ENCODE measurements around the gene NDUFA8. TPM values are rescaled to one million over a fixed set of nuclear protein-coding genes. Genes with fewer than 3 reads are reported as not detected.

The NDUFA8 gene
- total RNA-seq, 2 donors from 2014 or later: 32.3 to 42.0 TPM

- Mint-ChIP-seq H3K4me3 (no peak overlapping the region), H3K4me1 (ENCODE audit: low read depth) (no peaks in the 10 kb centered on the region), H3K9me3 (no peaks in the 10 kb centered on the region), H3K27ac (no peak overlapping the region), H3K36me3 (ENCODE audit: insufficient read depth in 2 of 2) (no peaks in the 10 kb centered on the region), H3K27me3 (ENCODE audit: low read depth) (peaks cover 14% of the 10 kb centered on the region)
- ATAC-seq (replicated peaks in 1 of 2) (no peak), DNase-seq (no peak)
Measured at GRCh38 chr9:122110100-122110833, 49.3 kb downstream of the NDUFA8 start.

DNA sequence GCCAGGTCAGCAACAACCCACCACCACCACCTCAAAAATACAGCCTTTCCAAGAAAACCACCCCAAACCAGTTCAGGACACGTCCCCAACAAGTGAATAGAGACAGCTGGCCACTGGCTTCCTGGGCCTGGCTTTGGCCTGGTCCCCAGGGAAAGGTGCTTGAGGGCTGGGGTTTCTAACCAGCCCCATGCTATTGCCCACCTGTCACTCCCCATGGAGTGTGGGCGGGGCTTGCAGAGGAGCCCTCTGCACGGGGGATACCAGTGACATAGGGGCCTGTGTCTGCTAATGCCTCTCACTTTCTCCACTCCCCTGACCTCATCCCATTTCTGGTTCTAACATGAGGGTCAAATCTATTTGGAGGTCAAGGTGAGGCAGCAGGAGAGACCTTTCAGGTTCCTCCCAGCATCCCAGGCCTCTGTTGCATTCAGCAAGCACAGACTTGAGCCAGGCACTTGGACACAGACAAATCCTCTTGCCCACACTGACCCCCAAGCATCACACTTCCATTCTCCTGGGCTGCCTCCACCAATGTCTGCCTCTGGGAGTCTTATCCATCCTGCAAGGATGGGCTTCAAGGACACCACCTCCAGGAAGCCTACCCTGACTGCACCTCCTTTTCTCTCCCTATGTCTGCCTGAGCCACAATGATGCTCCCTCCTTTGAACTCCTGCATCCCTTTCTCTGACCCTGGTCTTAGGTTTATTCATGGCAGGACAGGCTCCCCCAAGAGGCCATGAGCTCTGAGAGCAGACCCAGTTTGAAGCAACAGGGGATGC is 50.4 kb downstream of the NDUFA8 start:
- H3K27ac Mint-ChIP-seq: no peak overlapping the region
- ATAC-seq (replicated peaks in 1 of 2) (no peak), DNase-seq (no peak)
- H3K9me3 Mint-ChIP-seq: peaks cover 0 to 2% of the 10 kb centered on the region in 2 donors
- no peak overlapping the region for H3K4me3 Mint-ChIP-seq
- no peaks in the 10 kb centered on the region for H3K4me1 Mint-ChIP-seq (ENCODE audit: low read depth)
- H3K27me3 Mint-ChIP-seq (ENCODE audit: low read depth): peaks cover 14% of the 10 kb centered on the region
- peaks cover under 1 to 2% of the 10 kb centered on the region in 2 donors for H3K36me3 Mint-ChIP-seq (ENCODE audit: insufficient read depth in 2 of 2)

GRCh38 chr9:122107291-122107805 is 52.2 kb downstream of the NDUFA8 start:
- no peak overlapping the region for H3K4me3 Mint-ChIP-seq
- H3K9me3 Mint-ChIP-seq: peaks cover 0 to 9% of the 10 kb centered on the region in 2 donors
- ATAC-seq (replicated peaks in 1 of 2) (no peak), DNase-seq (no peak)
- peaks cover 4 to 6% of the 10 kb centered on the region in 2 donors for H3K36me3 Mint-ChIP-seq (ENCODE audit: insufficient read depth in 2 of 2)
- H3K27ac Mint-ChIP-seq: no peak overlapping the region
- peaks cover 4% of the 10 kb centered on the region for H3K27me3 Mint-ChIP-seq (ENCODE audit: low read depth)
- no peaks in the 10 kb centered on the region for H3K4me1 Mint-ChIP-seq (ENCODE audit: low read depth)

GRCh38 chr9:122106576-122106975 is 53.0 kb downstream of the NDUFA8 start:
- no peaks in the 10 kb centered on the region for H3K4me1 Mint-ChIP-seq (ENCODE audit: low read depth)
- H3K9me3 Mint-ChIP-seq: peaks cover 0 to 9% of the 10 kb centered on the region in 2 donors
- H3K27me3 Mint-ChIP-seq (ENCODE audit: low read depth): no peaks in the 10 kb centered on the region
- DNase-seq: no peak
- H3K36me3 Mint-ChIP-seq (ENCODE audit: insufficient read depth in 2 of 2): peaks cover 4 to 6% of the 10 kb centered on the region in 2 donors
- H3K27ac Mint-ChIP-seq: no peak overlapping the region
- H3K4me3 Mint-ChIP-seq: no peak overlapping the region
- no peak for ATAC-seq (replicated peaks in 1 of 2)

- Mint-ChIP-seq H3K4me1 (ENCODE audit: low read depth) (peaks cover 4% of the 10 kb centered on the region), H3K27me3 (ENCODE audit: low read depth) (no peaks in the 10 kb centered on the region), H3K27ac (no peak overlapping the region), H3K4me3 (no peak overlapping the region), H3K36me3 (ENCODE audit: insufficient read depth in 2 of 2) (peaks cover 4 to 6% of the 10 kb centered on the region in 2 donors), H3K9me3 (peaks cover 0 to 9% of the 10 kb centered on the region in 2 donors)
- ATAC-seq (replicated peaks in 1 of 2) (no peak), DNase-seq (no peak)
Measured at GRCh38 chr9:122103985-122104384, 55.6 kb downstream of the NDUFA8 start.

DNA sequence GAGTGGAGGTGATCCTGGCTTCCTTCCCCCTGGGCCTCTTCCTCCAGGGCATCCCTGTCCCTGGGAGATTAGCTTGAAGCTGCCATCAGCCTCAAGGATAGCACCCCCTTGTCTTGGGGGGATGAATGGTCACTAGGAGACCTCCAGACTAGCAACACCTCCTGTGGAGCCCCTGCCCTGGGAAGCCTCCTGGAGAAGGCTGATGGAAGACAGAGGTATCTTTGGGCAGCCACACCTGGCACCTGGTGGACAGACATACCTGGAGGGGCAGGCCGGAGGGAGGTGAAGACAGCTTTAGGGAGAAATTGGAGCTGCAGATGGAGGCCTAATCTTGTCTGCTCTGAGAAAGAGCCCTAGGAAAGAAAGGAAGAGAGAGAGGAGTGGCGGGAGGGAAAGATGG is 57.4 kb downstream of the NDUFA8 start:
- ATAC-seq (replicated peaks in 1 of 2): no peak
- no peak overlapping the region for H3K4me3 Mint-ChIP-seq
- H3K9me3 Mint-ChIP-seq: peaks cover 0 to 9% of the 10 kb centered on the region in 2 donors

DNA sequence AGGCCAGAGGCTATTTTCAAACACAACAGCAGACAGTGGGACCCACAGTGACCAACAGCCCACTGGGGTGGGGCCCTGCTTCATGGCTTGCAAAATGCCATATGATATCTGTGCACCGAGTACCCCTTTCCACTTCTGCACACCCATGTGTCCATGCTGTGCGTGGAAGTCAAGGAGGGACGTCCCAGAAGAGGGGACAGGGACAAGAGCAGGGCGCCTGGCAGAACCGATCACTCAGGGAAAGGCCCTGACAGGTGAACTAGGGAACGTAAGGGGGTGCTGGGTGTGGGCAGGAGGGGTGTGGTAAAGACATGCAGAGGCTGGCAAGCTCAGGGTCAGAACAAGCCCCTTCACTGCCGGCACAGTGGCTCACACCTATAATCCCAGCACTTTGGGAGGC is 58.8 kb downstream of the NDUFA8 start:
- H3K4me3 Mint-ChIP-seq: no peak overlapping the region
- H3K9me3 Mint-ChIP-seq: peaks cover 0 to 9% of the 10 kb centered on the region in 2 donors
- ATAC-seq (replicated peaks in 1 of 2) (no peak), DNase-seq (no peak)
- H3K27me3 Mint-ChIP-seq (ENCODE audit: low read depth): no peaks in the 10 kb centered on the region
- H3K4me1 Mint-ChIP-seq (ENCODE audit: low read depth): peaks cover 4% of the 10 kb centered on the region
- peaks cover 4 to 6% of the 10 kb centered on the region in 2 donors for H3K36me3 Mint-ChIP-seq (ENCODE audit: insufficient read depth in 2 of 2)
- H3K27ac Mint-ChIP-seq: no peak overlapping the region

More for the DNA sequence above, 57.4 kb downstream of the NDUFA8 start:
- Mint-ChIP-seq H3K27me3 (ENCODE audit: low read depth) (no peaks in the 10 kb centered on the region), H3K27ac (no peak overlapping the region), H3K36me3 (ENCODE audit: insufficient read depth in 2 of 2) (peaks cover 4 to 6% of the 10 kb centered on the region in 2 donors), H3K4me1 (ENCODE audit: low read depth) (peaks cover 4% of the 10 kb centered on the region)
- no peak for DNase-seq

- Mint-ChIP-seq H3K36me3 (ENCODE audit: insufficient read depth in 2 of 2) (peaks cover 4 to 6% of the 10 kb centered on the region in 2 donors), H3K27ac (no peak overlapping the region), H3K4me1 (ENCODE audit: low read depth) (peaks cover 16% of the 10 kb centered on the region), H3K4me3 (peak overlapping the region in 1 of 2 donors; percentile 58), H3K9me3 (peaks cover 0 to 8% of the 10 kb centered on the region in 2 donors), H3K27me3 (ENCODE audit: low read depth) (peaks cover 11% of the 10 kb centered on the region)
- DNase-seq: peak; percentile 78 to 82
- ATAC-seq (replicated peaks in 1 of 2): peak; percentile 83 to 84
Measured at GRCh38 chr9:122099271-122099869, 60.2 kb downstream of the NDUFA8 start.

DNA sequence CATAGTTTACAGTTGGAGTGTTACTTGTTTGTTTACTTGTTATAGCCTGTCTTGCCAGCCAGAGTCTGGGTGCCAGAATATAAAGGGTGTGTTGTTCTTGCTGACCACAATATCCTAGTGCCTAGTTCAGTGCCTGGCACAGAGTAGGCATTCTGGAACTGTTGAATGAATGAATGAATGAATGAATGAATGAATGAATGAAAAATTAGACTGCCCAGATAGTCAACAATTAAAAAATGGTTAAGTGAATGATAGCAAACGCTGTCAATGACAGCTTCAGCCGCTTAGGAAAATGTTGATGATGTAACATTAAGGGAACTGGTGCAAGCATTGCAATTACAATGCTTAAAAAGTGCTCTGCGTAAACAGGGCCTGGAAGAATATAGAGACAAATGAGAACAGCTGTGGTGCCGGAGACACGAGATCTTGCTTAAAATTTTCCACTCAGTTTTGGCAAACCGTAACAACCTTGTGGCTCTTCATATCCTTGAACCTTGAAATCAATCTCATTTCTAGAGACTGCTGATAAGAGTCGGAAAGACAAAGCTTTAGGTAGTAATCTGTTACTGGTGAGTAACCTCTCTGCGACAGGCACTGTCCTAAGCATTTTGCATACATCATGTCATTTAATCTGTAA is 61.8 kb downstream of the NDUFA8 start:
- no peak for DNase-seq
- Mint-ChIP-seq H3K36me3 (ENCODE audit: insufficient read depth in 2 of 2) (no peaks in the 10 kb centered on the region), H3K9me3 (no peaks in the 10 kb centered on the region), H3K27ac (no peak overlapping the region), H3K27me3 (ENCODE audit: low read depth) (peaks cover 17% of the 10 kb centered on the region), H3K4me1 (ENCODE audit: low read depth) (peaks cover 21% of the 10 kb centered on the region), H3K4me3 (no peak overlapping the region)
- no peak for ATAC-seq (replicated peaks in 1 of 2)

DNA sequence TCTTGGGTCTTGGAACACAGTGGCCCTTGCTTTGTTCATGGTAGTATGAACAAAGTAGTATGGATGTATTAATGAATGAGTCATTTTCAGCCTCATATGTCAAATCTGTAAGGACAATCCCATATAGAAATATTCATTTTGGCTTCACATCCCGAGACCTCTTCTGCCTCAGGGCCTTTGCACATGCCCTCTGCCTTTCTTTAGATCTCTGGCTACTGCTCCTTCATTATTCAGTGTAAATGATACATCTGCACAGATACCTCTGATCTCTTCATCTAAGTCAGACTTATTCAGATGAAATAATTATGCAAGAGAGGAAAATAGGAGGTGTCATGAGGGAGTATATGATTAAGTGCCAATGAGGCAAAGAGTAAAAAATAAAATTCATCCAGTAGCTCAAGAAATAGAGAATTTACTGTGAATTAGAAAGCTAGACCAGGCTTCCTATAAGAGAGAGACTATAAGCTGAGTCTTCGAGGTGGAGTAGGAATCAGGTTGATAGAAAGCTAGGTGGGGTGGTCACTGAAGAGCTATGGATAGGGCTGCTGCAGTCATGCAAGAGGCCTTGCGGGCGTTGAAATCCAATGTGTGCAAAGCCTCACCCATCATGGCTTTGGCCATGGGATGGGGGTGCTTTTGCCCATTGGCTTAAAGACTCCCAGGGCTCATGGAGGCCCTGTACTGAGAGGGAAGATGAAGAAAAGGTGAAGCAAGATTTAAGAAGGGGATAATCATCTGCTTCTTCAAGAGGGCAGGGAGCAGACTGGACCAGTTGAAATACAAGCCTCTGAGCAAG is 62.8 kb downstream of the NDUFA8 start:
- H3K27me3 Mint-ChIP-seq (ENCODE audit: low read depth): peaks cover 17% of the 10 kb centered on the region
- H3K9me3 Mint-ChIP-seq: no peaks in the 10 kb centered on the region
- H3K27ac Mint-ChIP-seq: no peak overlapping the region
- DNase-seq (no peak), ATAC-seq (replicated peaks in 1 of 2) (no peak)
- H3K4me3 Mint-ChIP-seq: no peak overlapping the region
- H3K4me1 Mint-ChIP-seq (ENCODE audit: low read depth): peaks cover 27% of the 10 kb centered on the region
- no peaks in the 10 kb centered on the region for H3K36me3 Mint-ChIP-seq (ENCODE audit: insufficient read depth in 2 of 2)

- no peak overlapping the region for H3K27ac Mint-ChIP-seq
Measured at GRCh38 chr9:122095010-122095767, 64.4 kb downstream of the NDUFA8 start.

More at GRCh38 chr9:122095010-122095767, 64.4 kb downstream of the NDUFA8 start:
- Mint-ChIP-seq H3K9me3 (no peaks in the 10 kb centered on the region), H3K4me3 (peak overlapping the region; percentile 63 to 84), H3K36me3 (ENCODE audit: insufficient read depth in 2 of 2) (peaks cover 0 to 2% of the 10 kb centered on the region in 2 donors), H3K27me3 (ENCODE audit: low read depth) (peaks cover 17% of the 10 kb centered on the region), H3K4me1 (ENCODE audit: low read depth) (peaks cover 36% of the 10 kb centered on the region)
- DNase-seq (peak; percentile 48 to 62), ATAC-seq (replicated peaks in 1 of 2) (no peak)
